Activated CD4-positive, CD25-positive, alpha-beta regulatory T cell treated with anti-CD3 and anti-CD28 coated beads, Interleukin-2, amount 50 U/mL, for 24 hours (primary cell): ENCODE data around the gene TRIM3.

Experiments used
- ATAC-seq, 2 donors: fragments of 150-1000 bp; cut with Tn5 transposase; one replicate each; pipeline ENCODE4 v1.10.0; 2021; ENCODE audit warnings: mild to moderate bottlenecking in 1 of 2, moderate library complexity in 1 of 2

TRIM3 gene

GRCh38 chr11:6480299-6480914, 6.7 kb upstream of the TRIM3 start:
- no peak for ATAC-seq

DNA sequence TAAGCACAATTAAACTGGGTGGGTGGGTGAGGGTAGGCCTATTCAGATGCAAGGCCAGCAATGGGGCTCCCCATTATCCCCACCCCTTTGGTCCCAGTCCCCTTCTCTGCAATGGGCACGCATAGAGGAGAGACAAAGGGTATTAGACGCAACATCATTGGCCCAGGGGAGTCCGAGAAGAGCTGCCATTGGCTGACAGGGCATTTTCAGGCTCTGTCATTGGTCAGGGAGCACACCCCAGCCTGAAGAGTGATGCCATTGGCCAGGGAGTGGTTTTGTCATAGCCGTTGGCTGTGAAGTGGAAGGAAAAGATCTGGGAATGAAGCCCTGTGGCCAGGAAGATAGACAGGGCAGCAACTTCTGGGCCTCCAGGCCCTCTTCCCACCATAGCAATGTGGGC, 2.8 kb upstream of the TRIM3 start:
- ATAC-seq, result no peak

GRCh38 chr11:6475936-6476335, 2.2 kb upstream of the TRIM3 start:
- ATAC-seq, result no peak

DNA sequence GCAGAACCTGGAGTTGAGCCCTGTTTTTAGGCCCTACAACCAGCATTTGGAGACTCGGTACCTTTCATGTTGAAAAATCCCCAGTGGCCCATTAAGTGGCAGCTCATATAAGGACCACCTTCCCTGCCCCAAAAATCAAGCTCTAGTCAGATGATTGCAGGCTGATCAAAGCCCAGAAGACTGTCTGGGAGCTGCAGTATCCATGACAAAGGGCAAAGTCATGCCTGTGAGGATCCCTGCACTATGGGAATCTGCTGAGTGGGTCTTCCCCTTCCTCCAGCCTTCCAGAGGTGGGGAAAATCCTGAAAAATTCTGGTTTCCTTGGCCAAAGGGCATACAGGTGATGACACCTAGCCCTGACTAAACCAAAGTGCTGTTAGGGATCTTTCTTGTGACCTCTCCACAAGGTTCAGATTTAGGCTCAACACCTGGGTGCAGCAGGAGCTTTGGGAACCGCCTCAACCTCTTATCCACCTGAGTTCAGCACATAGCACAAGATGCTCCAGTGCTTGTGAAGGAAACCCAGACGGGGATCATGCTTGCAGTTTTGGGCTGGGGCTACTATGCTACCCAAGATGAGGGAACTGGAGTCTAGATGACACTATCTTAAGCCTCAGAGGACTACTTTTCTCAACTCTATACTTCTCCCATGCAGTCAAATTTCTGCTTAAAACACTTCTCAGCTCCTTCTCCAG, 1.2 kb upstream of the TRIM3 start:
- no peak for ATAC-seq

GRCh38 chr11:6474413-6474792, 662 bp upstream of the TRIM3 start:
- no peak for ATAC-seq

DNA sequence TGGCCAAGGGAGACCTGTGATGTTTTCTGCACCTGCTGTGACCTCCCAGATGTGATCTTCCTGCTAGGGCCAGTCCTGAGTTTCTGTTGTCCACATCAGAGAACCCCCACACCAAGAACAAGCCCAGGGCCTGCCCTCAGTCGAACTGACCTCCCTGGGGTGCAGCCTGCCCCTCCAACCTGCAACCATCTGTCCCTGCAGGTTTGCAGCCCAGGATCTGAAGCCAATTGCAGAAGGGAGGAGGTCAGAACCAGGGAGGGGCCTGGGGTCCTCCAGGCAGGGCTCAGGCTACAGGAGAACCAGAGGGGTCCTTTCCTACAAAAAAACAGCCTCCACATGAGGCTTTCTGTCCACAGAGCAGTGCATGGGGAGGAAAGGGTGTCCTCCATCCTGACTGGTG, 807 bp downstream of the TRIM3 start:
- no peak for ATAC-seq

- ATAC-seq, result no peak
These were observed 4.1 kb downstream of the TRIM3 start for GRCh38 chr11:6469599-6469998.

GRCh38 chr11:6468712-6469495, 4.8 kb downstream of the TRIM3 start:
- peak in 1 of 2 donors; percentile 14 for ATAC-seq

DNA sequence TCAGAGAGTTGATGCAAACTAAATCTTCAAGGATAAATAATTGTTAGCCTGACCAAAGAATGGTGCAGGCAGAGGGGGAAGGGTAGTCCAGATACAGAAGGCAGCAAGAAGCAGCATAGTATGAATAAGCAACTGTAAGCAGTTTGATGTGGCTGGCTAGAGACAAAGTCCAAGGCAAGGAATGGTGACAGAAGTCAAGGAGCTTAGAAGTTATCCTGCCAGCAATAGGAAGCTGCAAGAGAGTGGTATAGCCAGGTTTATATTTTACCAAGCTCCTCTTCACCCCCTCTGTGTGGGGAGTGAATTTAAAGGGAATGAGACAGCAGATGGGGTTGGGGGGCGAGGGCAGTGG, 14.7 kb downstream of the TRIM3 start:
- no peak for ATAC-seq

- ATAC-seq, result no peak
These were observed 15.2 kb downstream of the TRIM3 start for GRCh38 chr11:6458352-6459098.

DNA sequence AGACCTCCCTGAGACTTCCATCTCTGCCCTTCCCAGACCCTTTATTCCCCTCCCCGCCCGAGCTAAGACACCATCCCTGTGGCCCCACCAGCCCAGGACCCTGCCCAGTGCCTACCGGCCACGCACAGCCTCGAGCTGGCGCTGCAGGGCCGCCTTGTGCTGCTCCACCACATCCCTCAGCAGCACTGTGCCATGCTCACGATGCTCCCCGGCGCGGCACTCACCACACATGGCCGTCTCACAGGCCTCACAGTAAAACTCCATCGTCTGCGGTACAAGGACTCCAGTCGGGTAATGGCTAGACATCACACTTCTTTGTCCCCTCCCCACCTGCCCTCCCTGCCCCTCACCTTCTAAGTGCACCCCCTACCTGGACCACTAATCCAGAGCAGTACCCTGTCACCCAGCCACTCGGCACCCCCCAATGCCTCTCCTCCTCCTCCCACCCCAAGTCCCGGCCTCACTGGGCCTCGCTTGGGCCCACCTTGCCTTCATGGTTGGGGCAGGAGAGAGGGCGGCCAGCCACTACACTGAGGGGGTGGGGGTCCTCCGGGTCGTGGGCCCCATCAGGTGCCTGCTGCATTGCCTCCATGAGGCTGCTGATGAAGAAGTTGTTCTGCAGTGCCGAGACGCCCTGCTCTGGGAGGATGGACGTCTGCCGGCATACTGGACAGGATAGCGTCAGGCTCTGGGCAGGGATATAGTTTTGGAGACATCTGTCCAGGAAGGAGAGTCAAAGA, 16.0 kb downstream of the TRIM3 start:
- no peak for ATAC-seq

DNA sequence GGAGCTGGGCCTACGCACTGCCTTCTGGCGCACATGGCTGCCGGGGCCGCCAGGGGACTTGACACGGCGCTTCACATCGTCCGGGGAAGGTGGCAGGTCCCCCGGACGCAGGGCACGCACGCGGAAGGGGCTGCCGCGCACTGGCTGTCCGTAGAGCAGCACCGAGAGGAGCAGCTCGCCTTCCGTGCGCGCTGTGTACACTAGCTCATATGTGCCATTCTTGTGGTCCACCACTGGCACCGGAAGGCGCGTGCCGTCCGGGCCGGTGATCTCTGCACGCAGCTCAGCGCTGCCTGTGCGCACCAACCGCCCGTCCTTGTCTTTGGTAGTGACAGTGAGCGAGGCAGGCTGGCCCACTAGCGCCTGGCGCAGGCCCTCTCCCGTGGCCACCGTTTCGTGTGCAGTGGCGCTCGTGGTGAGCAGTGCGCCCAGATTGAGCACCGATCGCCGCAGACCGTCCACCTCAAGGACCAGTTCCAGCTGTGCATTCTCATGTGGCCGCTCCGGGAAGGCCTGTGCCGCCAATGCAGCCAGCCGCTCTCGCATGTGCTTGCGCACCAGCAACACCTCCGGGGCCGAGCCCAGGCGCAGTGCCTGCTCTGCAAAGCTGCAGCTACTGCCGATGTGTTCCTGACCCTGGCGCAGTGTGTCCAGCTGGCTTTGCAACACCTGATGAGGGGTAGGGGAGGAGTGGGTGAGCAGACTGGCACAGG, 17.2 kb downstream of the TRIM3 start:
- no peak for ATAC-seq

DNA sequence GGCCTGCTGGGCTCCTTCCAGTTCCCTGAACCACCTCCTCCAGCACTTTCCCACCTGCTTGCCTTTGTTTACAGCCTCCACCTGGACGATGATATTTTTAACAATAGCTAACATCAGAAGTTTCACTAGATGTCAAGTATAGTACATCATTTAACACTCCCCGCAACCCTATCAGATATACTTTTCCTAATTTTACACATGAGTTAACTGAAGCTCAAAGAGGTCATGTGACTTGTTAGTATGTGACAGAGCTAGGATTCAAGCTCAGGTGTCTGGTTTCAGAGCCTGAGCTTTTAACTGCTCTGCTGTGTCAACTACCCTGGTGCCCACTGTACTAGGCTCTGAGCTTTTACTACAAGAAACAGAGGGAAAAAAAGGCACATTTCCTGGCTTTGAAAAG, 18.7 kb downstream of the TRIM3 start:
- ATAC-seq, result no peak

GRCh38 chr11:6453152-6453551, 20.6 kb downstream of the TRIM3 start:
- no peak for ATAC-seq

- ATAC-seq, result no peak
These were observed 21.5 kb downstream of the TRIM3 start for GRCh38 chr11:6452219-6452618.

- no peak for ATAC-seq
These were observed 25.2 kb downstream of the TRIM3 start for GRCh38 chr11:6448574-6448973.

- ATAC-seq, result peak; percentile 53 to 71
These were observed 30.3 kb downstream of the TRIM3 start for GRCh38 chr11:6443269-6444003.

DNA sequence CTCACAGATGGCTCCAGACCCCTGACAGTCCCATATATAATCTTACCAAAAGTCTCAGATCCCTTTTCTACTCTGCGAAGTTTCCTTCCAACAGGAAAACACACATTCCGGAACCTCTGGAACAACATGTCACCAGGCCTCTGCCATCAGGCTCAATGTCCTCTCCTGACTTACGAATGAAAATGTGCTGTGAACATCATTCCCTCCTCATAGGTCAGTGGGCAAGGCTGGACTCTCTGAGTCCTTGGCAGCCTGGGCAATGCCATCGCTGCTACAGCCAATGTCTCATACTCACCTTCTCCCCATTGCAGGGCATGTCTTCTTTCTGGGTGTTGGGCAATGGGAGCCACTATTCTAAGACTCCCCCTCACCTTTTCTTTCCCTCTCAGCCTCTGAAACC, 31.3 kb downstream of the TRIM3 start:
- ATAC-seq, result no peak

- no peak for ATAC-seq
These were observed 32.8 kb downstream of the TRIM3 start, which contains the start of gene HPX for GRCh38 chr11:6440906-6441358. HPX (minus strand) TSS chr11:6440987; CDS start chr11:6440963, 24 bp downstream.

GRCh38 chr11:6438979-6439571, 34.7 kb downstream of the TRIM3 start:
- peak; percentile 44 to 46 for ATAC-seq

DNA sequence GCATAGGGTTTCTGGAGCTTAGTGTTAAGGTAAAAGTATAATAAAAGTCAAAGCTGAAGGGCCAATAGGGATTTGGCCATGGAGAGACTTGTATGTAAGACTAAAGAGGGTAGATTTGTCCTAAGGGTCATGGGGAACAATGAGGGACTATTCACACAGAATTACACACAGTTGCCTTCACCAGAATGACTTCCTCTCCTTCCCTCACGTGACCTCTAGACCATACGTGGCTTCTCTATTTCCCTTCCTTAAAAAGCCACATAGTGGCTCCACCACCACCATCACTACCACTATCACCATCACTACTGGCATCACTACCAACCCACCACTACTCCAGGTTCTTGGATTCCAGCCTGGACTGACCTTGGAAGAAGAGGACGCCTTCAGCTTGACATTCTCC, 35.7 kb downstream of the TRIM3 start:
- ATAC-seq, result no peak
